Endothelial cell of umbilical vein (primary cell): Measurements from ENCODE around the gene AGBL4. TPM values are rescaled to one million over a fixed set of nuclear protein-coding genes. Genes with fewer than 3 reads are reported as not detected.

Source experiments
- BruUV-seq: library from RNA; stranded (reverse); fragments of 400-500 nt; replicated peaks from 2 replicates; lab custom pipeline; 2021; lab: Mats Ljungman, UMichigan
- CTCF ChIA-PET: fragments of 300-600, 350-600 bp; sonication (Branson Sonifier 250); formaldehyde crosslinking; loops from one replicate; lab custom pipeline; 2021; ENCODE audit warnings: antibody characterized with exemption, inconsistent platforms; lab: Charles Lee
- POLR2A ChIA-PET: fragments of 300-600, 350-600 bp; sonication (Branson Sonifier 250); formaldehyde crosslinking; loops from one replicate; lab custom pipeline; 2021; ENCODE audit warnings: antibody characterized with exemption, inconsistent platforms; lab: Charles Lee
- DNase-seq: peaks from one replicate; pipeline ENCODE4 v3.0.0-alpha.2; 2011; ENCODE audit warnings: low read depth, low spot score
- FAIRE-seq: peaks from 2 replicates; lab custom pipeline; 2011; peaks lifted over from hg19 to GRCh38; lab: Jason Lieb, UNC
- H2AFZ ChIP-seq: 2 replicates; pipeline ENCODE4 v1.6.0; 2012; ENCODE audit warnings: low read depth, low read length, control low read depth, inconsistent platforms
- H3K27ac ChIP-seq: 2 replicates; pipeline ENCODE4 v1.5.1; 2011; ENCODE audit warnings: low read depth, mild to moderate bottlenecking, control low read depth, low read length, moderate library complexity; ENCODE audit not compliant: insufficient read depth
- H3K27me3 ChIP-seq, 2 experiments: 2 replicates each; pipeline versions ENCODE4 v1.6.0 to v1.6.1; 2011; ENCODE audit warnings: low read length in 2 of 2, mixed read lengths in 1 of 2; ENCODE audit not compliant: control insufficient read depth in 2 of 2, insufficient read depth in 2 of 2
- H3K36me3 ChIP-seq, 2 experiments: 2 replicates in 1 of 2; 3 replicates in 1 of 2; pipeline ENCODE4 v1.5.1; 2011; ENCODE audit warnings: low read length in 2 of 2, mild to moderate bottlenecking in 1 of 2, moderate library complexity in 1 of 2; ENCODE audit not compliant: control insufficient read depth in 2 of 2, insufficient read depth in 2 of 2; ENCODE audit errors: extremely low read depth in 1 of 2
- H3K4me1 ChIP-seq: 3 replicates; pipeline ENCODE4 v1.5.1; 2011; ENCODE audit warnings: mild to moderate bottlenecking, low read length; ENCODE audit not compliant: control insufficient read depth, insufficient read depth; ENCODE audit errors: extremely low read depth
- H3K4me2 ChIP-seq: 2 replicates; pipeline ENCODE4 v1.6.1; 2011; ENCODE audit warnings: low read length, control low read depth, mixed read lengths; ENCODE audit not compliant: insufficient read depth
- H3K4me3 ChIP-seq, 3 experiments: fragments of 200-600 bp in 1 of 3; sonication (generic), shearing (Covaris generic) in 1 of 3; replicated peaks in 1 of 3; 2 replicates each; pipeline ENCODE4 v1.5.1; 2011 to 2016; ENCODE audit warnings: control low read depth in 3 of 3, low read length in 3 of 3, mild to moderate bottlenecking in 2 of 3, inconsistent platforms in 1 of 3, low read depth in 1 of 3, moderate library complexity in 1 of 3; ENCODE audit not compliant: insufficient read depth in 1 of 3
- H3K79me2 ChIP-seq: 2 replicates; pipeline ENCODE4 v1.6.0; 2012; ENCODE audit warnings: low read length, inconsistent platforms; ENCODE audit not compliant: control insufficient read depth, insufficient read depth
- H3K9ac ChIP-seq: replicated peaks from 2 replicates; pipeline ENCODE3; 2011; ENCODE audit warnings: low read length, control low read depth; ENCODE audit not compliant: insufficient read depth; ENCODE audit errors: extremely low read depth
- H3K9me1 ChIP-seq: replicated peaks from 3 replicates; pipeline ENCODE4 v1.6.0; 2011; ENCODE audit warnings: mild to moderate bottlenecking, low read length; ENCODE audit not compliant: control insufficient read depth, insufficient read depth; ENCODE audit errors: extremely low read depth
- H3K9me3 ChIP-seq: replicated peaks from 2 replicates; pipeline ENCODE4 v1.5.1; 2012; ENCODE audit warnings: low read length, inconsistent platforms; ENCODE audit not compliant: control insufficient read depth, insufficient read depth
- H4K20me1 ChIP-seq: replicated peaks from 2 replicates; pipeline ENCODE3; 2011; ENCODE audit warnings: mild to moderate bottlenecking, low read length; ENCODE audit not compliant: control insufficient read depth, insufficient read depth; ENCODE audit errors: extremely low read depth
- EZH2 ChIP-seq: IDR thresholded peaks from 2 replicates; pipeline ENCODE4 v1.6.1; 2012; ENCODE audit warnings: borderline replicate concordance, low read depth, mild to moderate bottlenecking, moderate library complexity, low read length, inconsistent platforms; ENCODE audit not compliant: severe bottlenecking
- FOS ChIP-seq: IDR thresholded peaks from 2 replicates; pipeline ENCODE4 v1.6.1; 2011; ENCODE audit warnings: mild to moderate bottlenecking, low read length, moderate library complexity, borderline replicate concordance; ENCODE audit not compliant: insufficient read depth
- GATA2 ChIP-seq: IDR thresholded peaks from 2 replicates; pipeline ENCODE4 v1.7.0; 2011; ENCODE audit warnings: low read depth, mild to moderate bottlenecking, moderate library complexity, mixed read lengths, low read length; ENCODE audit not compliant: insufficient read length, insufficient read depth
- JUN ChIP-seq: IDR thresholded peaks from 2 replicates; pipeline ENCODE4 v1.6.1; 2011; ENCODE audit warnings: borderline replicate concordance, low read depth; ENCODE audit not compliant: insufficient read length, insufficient read depth
- MAX ChIP-seq: IDR thresholded peaks from 2 replicates; pipeline ENCODE4 v1.6.1; 2011; ENCODE audit not compliant: insufficient read depth, insufficient read length
- MYC ChIP-seq: IDR thresholded peaks from one replicate; pipeline ENCODE4 v1.6.1; 2011; ENCODE audit warnings: mild to moderate bottlenecking, low read depth, low read length
- POLR2A ChIP-seq: IDR thresholded peaks from 2 replicates; pipeline ENCODE4 v1.6.1; 2012; ENCODE audit warnings: low read depth, mild to moderate bottlenecking, control low read depth, low read length
- POLR2AphosphoS5 ChIP-seq: IDR thresholded peaks from 2 replicates; pipeline ENCODE4 v1.6.1; 2012; ENCODE audit warnings: low read depth, mild to moderate bottlenecking, control low read depth, low read length, moderate library complexity; ENCODE audit not compliant: insufficient read depth
- dilution Hi-C: fragments of 300-500 bp; cut with MboI; formaldehyde crosslinking; loops from one replicate; pipeline ENCODE4 v1.15.0; 2019; ENCODE audit warnings: low sequenced_read_pairs; ENCODE audit not compliant: extremely low pct_ligation_motif_present
- intact Hi-C: fragments of 100-400 bp; cut with micrococcal nuclease; formaldehyde crosslinking; loops from one replicate; pipeline ENCODE4 v1.10.0; 2022
- polyA plus RNA-seq, 4 experiments: library from polyadenylated mRNA; depleted of rRNA in 3 of 4; stranded (reverse) in 3 of 4; unstranded in 1 of 4; fragments of >200 nt; gene quantifications; 2 replicates each; pipeline versions ENCODE4 v1.2.1 to v1.2.3, GENCODE V29; 2011 to 2012; ENCODE audit warnings: missing spikeins in 1 of 4
- total RNA-seq: library from RNA; stranded (reverse); gene quantifications from 2 replicates; pipeline ENCODE4 v1.2.3, GENCODE V29; 2021
- TF ChIP-seq, protein P1 (sequence below), 2 donors: IDR thresholded peaks; 1 replicate in 1 of 2; 2 replicates in 1 of 2; pipeline ENCODE4 v1.5.1; 2011; ENCODE audit warnings: low read length in 2 of 2, mild to moderate bottlenecking in 2 of 2, moderate library complexity in 2 of 2, control low read depth in 1 of 2, inconsistent platforms in 1 of 2, low read depth in 1 of 2; ENCODE audit not compliant: insufficient read depth in 1 of 2; ENCODE audit errors: extremely low read depth in 1 of 2

AGBL4 gene
- total and polyA plus RNA-seq, 2 donors (not counting 3 experiments of a cell fraction or from before 2014, with no cell fraction given) = not detected

DNA sequence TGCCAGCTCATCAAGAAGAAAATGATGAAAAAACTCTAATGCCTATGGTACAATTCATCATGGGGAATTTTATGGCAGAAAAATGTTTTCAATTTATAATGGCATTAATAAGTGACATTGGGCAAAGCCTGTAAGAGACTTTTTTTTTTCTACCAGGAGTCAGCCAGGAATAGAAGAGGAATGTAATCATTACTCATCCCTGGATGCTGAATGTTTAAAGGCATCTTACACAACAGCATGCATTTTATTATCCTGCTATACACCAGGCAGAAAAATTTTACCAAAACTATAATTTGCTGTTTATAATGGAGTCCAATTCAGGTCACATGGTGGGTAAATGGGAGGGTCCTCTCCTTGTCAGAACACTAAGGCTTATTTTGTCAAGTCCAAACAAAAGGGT is 1057.2 kb downstream of the AGBL4 start:
- Histone ChIP-seq H2AFZ (no peak overlapping the region), H3K9ac (no peak overlapping the region), H3K27ac (no peak overlapping the region), H3K4me1 (no peaks in the 10 kb centered on the region), H3K27me3 (no peaks in the 10 kb centered on the region), H4K20me1 (no peaks in the 10 kb centered on the region), H3K36me3 (no peaks in the 10 kb centered on the region), H3K79me2 (no peaks in the 10 kb centered on the region), H3K9me1 (no peaks in the 10 kb centered on the region), H3K9me3 (no peaks in the 10 kb centered on the region), H3K4me3 (no peak overlapping the region), H3K4me2 (no peak overlapping the region)
- intact Hi-C loops = no loop called here
- DNase-seq = no peak
- TF ChIP-seq MYC = no peak
- TF ChIP-seq JUN = no peak
- no peak for TF ChIP-seq MAX
- no peak for TF ChIP-seq POLR2AphosphoS5
- no peak for TF ChIP-seq FOS
- TF ChIP-seq POLR2A = no peak
- no peak for TF ChIP-seq GATA2
- TF ChIP-seq EZH2 = no peak
- TF ChIP-seq, protein P1, sequence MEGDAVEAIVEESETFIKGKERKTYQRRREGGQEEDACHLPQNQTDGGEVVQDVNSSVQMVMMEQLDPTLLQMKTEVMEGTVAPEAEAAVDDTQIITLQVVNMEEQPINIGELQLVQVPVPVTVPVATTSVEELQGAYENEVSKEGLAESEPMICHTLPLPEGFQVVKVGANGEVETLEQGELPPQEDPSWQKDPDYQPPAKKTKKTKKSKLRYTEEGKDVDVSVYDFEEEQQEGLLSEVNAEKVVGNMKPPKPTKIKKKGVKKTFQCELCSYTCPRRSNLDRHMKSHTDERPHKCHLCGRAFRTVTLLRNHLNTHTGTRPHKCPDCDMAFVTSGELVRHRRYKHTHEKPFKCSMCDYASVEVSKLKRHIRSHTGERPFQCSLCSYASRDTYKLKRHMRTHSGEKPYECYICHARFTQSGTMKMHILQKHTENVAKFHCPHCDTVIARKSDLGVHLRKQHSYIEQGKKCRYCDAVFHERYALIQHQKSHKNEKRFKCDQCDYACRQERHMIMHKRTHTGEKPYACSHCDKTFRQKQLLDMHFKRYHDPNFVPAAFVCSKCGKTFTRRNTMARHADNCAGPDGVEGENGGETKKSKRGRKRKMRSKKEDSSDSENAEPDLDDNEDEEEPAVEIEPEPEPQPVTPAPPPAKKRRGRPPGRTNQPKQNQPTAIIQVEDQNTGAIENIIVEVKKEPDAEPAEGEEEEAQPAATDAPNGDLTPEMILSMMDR (IDR thresholded peaks at IDR 0.05; ENCODE audit: extremely low read depth in 1 of 2, insufficient read depth in 1 of 2, low read depth in 1 of 2, low read length in 2 of 2) = no peak
- CTCF ChIA-PET = no interaction called here
- no peak for FAIRE-seq
- no TSS peak for BruUV-seq
- dilution Hi-C loops = no loop called here
- POLR2A ChIA-PET = no interaction called here
